Aorta (tissue), 5 donors: ENCODE measurements around the gene NSG2. TPM values are rescaled to one million over a fixed set of nuclear protein-coding genes. Genes with fewer than 3 reads are reported as not detected.
A peak's percentile ranks its signal among the peaks of the same experiment; 100 is the strongest.
"Not testable (repeated sequence)": the region's sequence is repeated elsewhere in the genome, so short reads cannot be mapped to it uniquely, and the experiment has no call there.

Experiments
- ATAC-seq: fragments of 200-7000 bp; cut with Tn5 transposase; one replicate; pipeline ENCODE4 v1.9.1; 2022; ENCODE audit warnings: moderate library complexity; ENCODE audit not compliant: low FRiP score
- DNase-seq, 2 donors: peaks; one replicate each; pipeline ENCODE4 v3.0.0-alpha.2; 2020
- H3K27ac ChIP-seq, 2 donors: one replicate each; pipeline ENCODE4 v1.5.1; 2013; ENCODE audit warnings: low read length in 2 of 2, mild to moderate bottlenecking in 2 of 2, moderate library complexity in 2 of 2, control low read depth in 1 of 2, inconsistent platforms in 1 of 2, low read depth in 1 of 2
- H3K27me3 ChIP-seq, 2 donors: one replicate each; pipeline ENCODE4 v1.6.1; 2013; ENCODE audit warnings: control low read depth in 1 of 2, low read length in 1 of 2, mild to moderate bottlenecking in 1 of 2, moderate library complexity in 1 of 2; ENCODE audit not compliant: insufficient read depth in 2 of 2, control insufficient read depth in 1 of 2
- H3K36me3 ChIP-seq, 2 donors: one replicate each; pipeline ENCODE4 v1.6.1; 2013; ENCODE audit warnings: control low read depth in 1 of 2, low read length in 1 of 2, mild to moderate bottlenecking in 1 of 2; ENCODE audit not compliant: insufficient read depth in 2 of 2, control insufficient read depth in 1 of 2
- H3K4me1 ChIP-seq, 2 donors: one replicate each; pipeline ENCODE4 v1.6.1; 2013; ENCODE audit warnings: low read length in 2 of 2, control low read depth in 1 of 2, mild to moderate bottlenecking in 1 of 2, moderate library complexity in 1 of 2; ENCODE audit not compliant: insufficient read depth in 2 of 2, control insufficient read depth in 1 of 2
- H3K4me3 ChIP-seq, 2 donors: one replicate each; pipeline ENCODE4 v1.5.1; 2013; ENCODE audit warnings: low read length in 2 of 2, control low read depth in 1 of 2, mild to moderate bottlenecking in 1 of 2
- H3K9me3 ChIP-seq: one replicate; pipeline ENCODE4 v1.6.1; 2013; ENCODE audit warnings: mild to moderate bottlenecking, low read length; ENCODE audit not compliant: control insufficient read depth
- WGBS, 2 donors: extraction: QIAGEN DNeasy Blood & Tissue Kit; methylation state at CpG; one replicate each; pipeline ENCODE4 v1.1.7; 2013; 5-methylcytosine and 5-hydroxymethylcytosine counted together
- intact Hi-C, 2 donors: fragments of 100-400 bp; cut with DNase I; formaldehyde crosslinking; loops; one replicate each; pipeline versions ENCODE4 v1.14.2 to v1.15.0; 2022
- polyA plus RNA-seq, 2 donors: library from polyadenylated mRNA; stranded (reverse); fragments of 200-250 nt; gene quantifications; one replicate each; pipeline ENCODE4 v1.2.3, GENCODE V29; 2013
- total RNA-seq, 2 donors: library from RNA; stranded (reverse); fragmentation: NEBNext Ultra II Directional; extraction: Animal tissue kit (Norgen Biotek cat#: 25700); gene quantifications; one replicate each; pipeline ENCODE4 v1.2.1, GENCODE V29; 2021
- donor health status: healthy with polysubstance abuse.
- donor health status: Bipolar disorder and iron deficiency.
- donor health status: DM: no; HTN: no; CAD: no.
- donor health status: DM: no; HTN: no; CAD: no.
- donor health status: DM: yes; HTN: yes; CAD: no.

NSG2 gene
- total and polyA plus RNA-seq, 4 donors: 0.64 TPM; not detected in 3

DNA sequence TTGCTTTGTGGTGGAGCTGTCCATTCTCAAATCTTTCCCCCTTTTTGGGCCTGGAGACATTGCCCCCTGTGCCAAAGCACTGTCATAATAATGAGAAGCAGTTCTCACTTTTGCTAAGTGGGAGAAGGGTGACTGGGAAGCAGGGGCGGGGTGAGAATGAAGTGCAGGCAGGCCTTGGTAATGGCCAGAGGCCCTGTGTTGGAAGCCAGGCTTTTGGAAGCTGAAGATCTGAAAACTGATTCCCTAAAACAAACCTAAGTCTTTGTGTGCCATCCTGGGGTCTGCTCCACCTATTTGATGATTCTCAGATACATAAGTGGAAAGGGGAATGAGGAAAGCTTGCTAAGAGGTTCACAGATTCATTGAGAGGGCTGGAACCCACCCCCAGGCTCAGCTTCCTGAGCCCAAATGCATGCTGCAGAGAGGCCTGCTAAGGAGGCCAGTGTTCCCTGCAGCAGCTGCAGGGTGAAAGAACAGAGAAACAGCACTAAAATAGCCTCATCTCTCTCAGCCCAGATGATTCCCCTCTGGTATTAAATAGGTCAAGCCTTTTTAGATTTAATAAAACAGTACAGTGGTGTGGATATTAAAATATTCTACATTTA is 75.0 kb downstream of the NSG2 start:
- Histone ChIP-seq H3K36me3 (no peaks in the 10 kb centered on the region), H3K27ac (no peak overlapping the region), H3K27me3 (no peaks in the 10 kb centered on the region), H3K4me3 (no peak overlapping the region), H3K4me1 (no peaks in the 10 kb centered on the region), H3K9me3 (peaks cover 1% of the 10 kb centered on the region)
- WGBS, 2 donors: 30 to 50% methylated on average over 1 of the region's 1 CpG
- intact Hi-C loops: no loop called here
- no peak for ATAC-seq
- no peak for DNase-seq

DNA sequence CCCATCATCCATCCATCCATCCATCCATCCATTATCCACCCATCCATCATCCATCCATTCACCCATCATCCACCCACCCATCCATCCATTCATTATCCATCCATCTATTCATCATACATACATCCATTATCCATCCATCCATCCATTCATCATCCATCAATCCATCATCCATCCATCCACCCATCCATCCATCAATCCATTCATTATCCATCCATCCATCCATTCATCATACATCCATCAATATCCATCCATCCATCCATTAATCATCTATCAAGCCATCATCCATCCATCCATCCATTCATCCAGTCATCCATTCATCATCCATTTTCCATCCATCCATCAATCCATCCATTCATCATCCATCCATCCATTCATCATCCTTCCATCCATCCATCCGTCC is 89.0 kb downstream of the NSG2 start:
- Histone ChIP-seq H3K27me3 (no peaks in the 10 kb centered on the region), H3K27ac (no peak overlapping the region), H3K9me3 (peaks cover 7% of the 10 kb centered on the region), H3K4me3 (no peak overlapping the region), H3K36me3 (no peaks in the 10 kb centered on the region), H3K4me1 (no peaks in the 10 kb centered on the region)
- no peak for DNase-seq
- no peak for ATAC-seq
- intact Hi-C loops: no loop called here
- WGBS, 2 donors: 71 to 79% methylated on average over 1 of the region's 1 CpG

DNA sequence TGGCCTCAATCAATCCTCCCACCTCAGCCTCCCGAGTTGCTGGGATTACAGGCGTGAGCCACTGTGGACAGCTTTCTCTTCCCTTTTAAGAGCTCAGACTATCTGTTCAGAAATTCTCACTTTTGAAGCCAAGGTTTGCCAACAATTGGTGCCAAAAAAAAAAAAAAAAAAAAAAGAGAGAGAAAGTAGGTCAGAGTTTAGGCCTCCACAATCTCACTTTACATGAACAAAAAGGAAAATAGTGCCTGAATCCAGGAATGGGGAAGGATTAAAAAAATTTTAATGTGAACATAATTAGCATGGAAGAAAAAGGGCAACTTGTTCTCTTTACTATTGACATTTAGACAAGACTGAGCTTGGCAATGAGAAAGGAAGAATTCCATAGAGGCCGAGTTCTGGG is 94.1 kb downstream of the NSG2 start:
- no peak for ATAC-seq
- Histone ChIP-seq H3K36me3 (no peaks in the 10 kb centered on the region), H3K27ac (no peak overlapping the region), H3K4me3 (no peak overlapping the region), H3K4me1 (no peaks in the 10 kb centered on the region), H3K27me3 (no peaks in the 10 kb centered on the region), H3K9me3 (no peaks in the 10 kb centered on the region)
- 14 to 20% methylated on average over 3 of the region's 3 CpGs for WGBS, 2 donors
- DNase-seq: no peak
- intact Hi-C loops: no loop called here

GRCh38 chr5:174140452-174141020 is 95.0 kb downstream of the NSG2 start:
- Histone ChIP-seq H3K27me3 (no peaks in the 10 kb centered on the region), H3K27ac (no peak overlapping the region), H3K36me3 (no peaks in the 10 kb centered on the region), H3K4me3 (no peak overlapping the region), H3K4me1 (no peaks in the 10 kb centered on the region), H3K9me3 (no peaks in the 10 kb centered on the region)
- DNase-seq: no peak
- intact Hi-C loops: no loop called here
- ATAC-seq: no peak
- 77% methylated on average over 5 of the region's 5 CpGs for WGBS, 2 donors

DNA sequence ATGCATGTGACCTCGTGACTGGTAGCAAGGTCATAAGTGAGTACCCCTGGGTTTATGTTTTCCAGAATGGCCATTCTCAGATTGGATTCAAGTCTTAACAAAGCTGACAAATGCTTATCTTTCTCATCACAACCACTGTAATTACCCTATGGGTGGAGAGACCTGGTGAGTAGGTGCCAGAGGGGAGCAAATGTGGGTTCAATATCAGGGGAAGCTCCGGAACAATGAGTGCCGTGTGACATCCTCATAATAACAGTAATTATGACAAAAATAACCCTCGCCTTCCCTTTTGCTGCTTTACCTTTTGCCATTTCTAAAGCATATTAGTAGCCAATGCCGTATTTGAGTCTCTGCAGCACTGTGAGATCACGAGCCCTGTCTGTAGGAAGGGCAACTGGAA is 95.9 kb downstream of the NSG2 start:
- H3K27me3 ChIP-seq: no peaks in the 10 kb centered on the region
- no peaks in the 10 kb centered on the region for H3K4me1 ChIP-seq
- no peak for ATAC-seq
- no peak overlapping the region for H3K4me3 ChIP-seq
- 91 to 94% methylated on average over 6 of the region's 6 CpGs for WGBS, 2 donors
- no peaks in the 10 kb centered on the region for H3K9me3 ChIP-seq
- no peaks in the 10 kb centered on the region for H3K36me3 ChIP-seq
- DNase-seq: no peak
- no peak overlapping the region for H3K27ac ChIP-seq
- intact Hi-C loops: no loop called here

GRCh38 chr5:174145091-174145490 is 99.6 kb downstream of the NSG2 start:
- 81% methylated on average over 2 of the region's 2 CpGs for WGBS, 2 donors
- intact Hi-C loops: no loop called here
- Histone ChIP-seq H3K4me3 (no peak overlapping the region), H3K27me3 (no peaks in the 10 kb centered on the region), H3K9me3 (no peaks in the 10 kb centered on the region), H3K36me3 (no peaks in the 10 kb centered on the region), H3K4me1 (no peaks in the 10 kb centered on the region), H3K27ac (no peak overlapping the region)
- no peak for ATAC-seq
- no peak for DNase-seq

- Histone ChIP-seq H3K4me3 (no peak overlapping the region), H3K27ac (no peak overlapping the region), H3K4me1 (no peaks in the 10 kb centered on the region), H3K27me3 (no peaks in the 10 kb centered on the region), H3K36me3 (no peaks in the 10 kb centered on the region), H3K9me3 (no peaks in the 10 kb centered on the region)
- DNase-seq: no peak
- 56 to 61% methylated on average over 5 of the region's 5 CpGs for WGBS, 2 donors
- ATAC-seq: no peak
- intact Hi-C loops: no loop called here
Measured at GRCh38 chr5:174145821-174146220, 100.3 kb downstream of the NSG2 start.

DNA sequence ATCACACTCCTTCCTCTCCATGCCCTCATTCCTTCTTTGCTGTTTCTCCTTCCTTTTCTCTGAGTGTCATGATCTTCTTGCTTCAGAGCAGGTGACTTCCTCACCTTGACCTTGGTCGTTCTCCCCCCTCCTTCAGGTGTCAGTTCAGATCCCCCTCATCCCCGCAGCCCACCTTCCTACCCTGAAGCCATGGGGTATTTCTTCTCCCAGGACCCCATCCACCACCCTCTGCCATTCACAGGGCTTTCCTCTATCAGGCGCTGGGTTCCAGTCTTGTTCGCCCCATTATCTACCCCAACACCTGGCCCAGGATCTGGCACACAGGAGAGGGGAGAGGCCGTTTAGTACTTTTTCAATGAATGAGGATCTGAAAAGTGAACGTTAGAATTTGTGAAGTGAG is 101.0 kb downstream of the NSG2 start:
- Histone ChIP-seq H3K4me1 (no peaks in the 10 kb centered on the region), H3K27me3 (no peaks in the 10 kb centered on the region), H3K27ac (no peak overlapping the region), H3K4me3 (no peak overlapping the region), H3K9me3 (no peaks in the 10 kb centered on the region), H3K36me3 (no peaks in the 10 kb centered on the region)
- DNase-seq (no peak), ATAC-seq (no peak)
- intact Hi-C loops: no loop called here
- WGBS, 2 donors: 85 to 87% methylated on average over 6 of the region's 6 CpGs

GRCh38 chr5:174147012-174147411 is 101.5 kb downstream of the NSG2 start:
- 72 to 79% methylated on average over 1 of the region's 1 CpG for WGBS, 2 donors
- H3K9me3 ChIP-seq, H3K4me3 ChIP-seq, intact Hi-C loops, ATAC-seq, H3K27ac ChIP-seq, H3K4me1 ChIP-seq, H3K27me3 ChIP-seq, H3K36me3 ChIP-seq: not testable (repeated sequence)
- DNase-seq: peak in 1 of 2 donors; percentile 11
